Measurements from ENCODE around the gene DIPK1A.

Gene DIPK1A

DNA sequence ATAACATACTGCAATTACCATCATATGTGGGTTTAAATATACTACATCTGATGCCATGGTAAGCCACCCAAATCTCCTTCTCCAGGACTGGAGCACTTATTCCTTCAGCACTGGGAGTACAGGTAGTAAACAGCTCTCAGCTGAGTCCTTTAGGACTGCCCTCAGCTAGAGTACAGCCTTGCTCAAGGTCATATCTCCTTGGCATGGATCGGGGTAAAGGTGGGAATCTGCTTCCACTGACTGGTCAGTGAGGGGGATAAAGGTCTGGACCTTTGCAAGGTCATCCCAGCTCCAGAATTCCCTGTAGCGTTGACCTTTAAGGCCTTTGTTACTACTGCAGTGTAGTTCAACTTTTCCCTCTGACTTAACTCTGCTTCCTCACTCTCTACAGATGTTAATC is 90.7 kb downstream of the DIPK1A start:
- DNase-seq, result no peak

DNA sequence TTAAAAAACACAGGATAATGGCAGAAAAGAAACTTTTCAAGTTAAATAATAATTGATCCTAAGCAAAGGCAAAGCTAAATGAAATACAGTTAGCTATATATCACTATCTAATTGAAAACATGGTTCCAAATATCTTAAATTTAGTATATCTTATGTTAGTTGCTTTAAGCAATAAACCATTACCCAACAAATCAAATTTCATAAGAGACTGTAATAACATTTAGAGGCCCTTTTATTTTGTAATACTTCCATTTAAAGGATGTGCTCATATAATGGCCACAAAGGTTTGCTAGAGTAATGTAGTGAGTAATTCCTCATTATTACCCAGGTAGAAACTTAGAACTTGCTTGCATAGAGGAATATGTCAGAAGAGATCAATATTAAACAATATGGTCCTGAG is 97.1 kb downstream of the DIPK1A start:
- DNase-seq, result no peak

DNA sequence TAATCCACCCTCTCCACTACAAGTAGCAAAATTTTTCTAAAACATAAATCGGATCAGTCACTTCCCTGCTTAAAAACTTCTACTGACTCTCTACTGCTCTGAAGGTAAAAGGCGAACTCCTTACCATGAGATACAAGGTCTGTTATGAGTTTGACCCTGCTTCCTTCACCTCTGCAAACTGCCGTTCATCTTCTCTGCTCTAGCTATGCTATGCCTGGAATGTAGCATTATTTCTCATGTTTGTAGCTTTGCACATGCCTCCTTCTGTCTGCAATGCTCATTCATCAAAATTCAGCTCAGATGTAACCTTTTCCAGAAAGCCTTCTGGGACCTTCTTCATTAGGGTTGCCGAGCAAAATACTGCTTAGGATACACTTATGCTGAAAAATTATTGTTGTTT is 98.7 kb downstream of the DIPK1A start:
- DNase-seq, result no peak

DNA sequence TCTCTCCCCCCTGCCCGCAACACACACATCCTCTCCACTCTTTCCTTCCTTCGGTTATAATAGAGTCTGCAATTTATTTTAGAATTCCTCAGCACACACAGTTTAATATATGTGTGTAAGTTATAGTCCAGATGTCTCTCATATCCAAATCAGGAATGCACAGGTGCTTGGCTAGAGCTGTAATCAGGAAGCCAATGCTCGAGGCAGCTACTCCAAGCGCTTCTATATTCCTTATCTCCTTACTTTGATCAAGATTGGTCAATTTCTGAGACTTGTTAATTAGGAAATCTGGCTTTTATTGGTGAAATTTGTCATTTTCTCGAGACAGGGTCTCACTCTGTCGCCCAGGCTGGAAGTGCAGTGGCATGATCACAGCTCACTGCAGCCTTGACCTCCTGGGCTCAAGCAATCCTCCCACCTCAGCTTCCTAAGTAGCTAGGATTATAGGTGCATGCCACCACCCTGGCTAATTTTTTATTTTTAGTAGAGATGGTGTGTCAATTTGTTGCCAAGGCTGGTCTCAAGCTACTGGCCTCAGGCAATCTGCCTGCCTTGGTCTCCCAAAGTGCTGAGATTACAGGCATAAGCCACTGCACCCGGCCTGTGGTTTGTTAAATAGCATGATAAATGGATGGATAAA is 101.7 kb downstream of the DIPK1A start:
- no peak for DNase-seq

DNA sequence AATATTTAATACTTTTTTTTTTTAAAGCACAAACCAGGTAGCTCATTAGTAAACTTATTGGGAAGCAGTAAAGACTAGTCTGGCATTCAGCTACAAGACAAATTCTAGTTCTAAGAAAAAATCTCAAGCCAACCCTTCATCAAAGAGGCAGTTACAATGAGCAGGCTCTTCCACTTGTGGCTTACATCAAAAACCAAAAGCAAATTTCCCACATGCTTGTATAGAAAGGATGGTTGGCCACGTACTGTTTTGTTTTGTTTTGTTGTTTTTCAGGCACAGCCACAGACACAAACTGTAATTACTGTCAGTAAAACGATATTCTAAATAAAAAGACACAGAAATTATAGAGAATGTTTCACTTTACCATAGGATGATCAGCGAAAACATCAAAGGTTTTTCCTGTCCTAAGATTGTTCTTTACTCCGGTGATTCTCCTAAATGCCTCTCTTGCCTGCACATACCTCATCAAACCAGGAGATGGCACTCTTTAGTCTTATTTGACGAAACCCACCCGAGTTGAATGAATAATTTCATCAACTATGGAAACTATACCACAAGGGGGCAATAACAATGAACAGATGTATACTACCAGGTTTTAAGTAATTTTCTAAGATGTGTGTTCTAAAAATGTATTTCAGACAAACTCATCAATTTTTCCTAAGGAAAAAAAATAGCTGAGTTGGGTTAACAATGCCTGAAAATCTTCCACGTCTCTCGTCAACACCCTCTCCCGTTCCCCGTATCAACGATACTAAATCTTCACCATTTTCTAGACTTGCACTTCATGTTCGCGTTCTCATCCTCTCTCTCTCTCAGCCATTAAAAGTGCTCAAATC is 102.5 kb downstream of the DIPK1A start:
- DNase-seq, result no peak

DNA sequence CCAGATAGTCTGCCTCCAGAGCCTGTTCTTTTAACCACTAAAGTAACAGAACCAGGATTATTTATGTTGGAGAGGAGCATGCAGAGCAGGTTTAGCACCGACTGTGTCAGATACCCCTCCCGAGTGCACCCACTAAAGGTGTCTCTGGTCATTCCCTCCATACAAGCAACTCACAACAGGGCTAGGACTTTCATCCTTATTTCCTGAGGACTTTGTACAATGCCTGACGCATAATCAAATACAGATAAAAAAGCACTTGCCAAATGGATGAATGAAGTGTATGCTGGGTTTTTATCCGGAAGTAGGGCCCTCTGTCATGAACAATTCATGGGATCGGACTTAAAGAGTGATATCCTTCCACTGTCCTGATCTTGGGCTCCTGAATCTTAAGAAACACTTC is 103.4 kb downstream of the DIPK1A start:
- DNase-seq, result no peak

DNA sequence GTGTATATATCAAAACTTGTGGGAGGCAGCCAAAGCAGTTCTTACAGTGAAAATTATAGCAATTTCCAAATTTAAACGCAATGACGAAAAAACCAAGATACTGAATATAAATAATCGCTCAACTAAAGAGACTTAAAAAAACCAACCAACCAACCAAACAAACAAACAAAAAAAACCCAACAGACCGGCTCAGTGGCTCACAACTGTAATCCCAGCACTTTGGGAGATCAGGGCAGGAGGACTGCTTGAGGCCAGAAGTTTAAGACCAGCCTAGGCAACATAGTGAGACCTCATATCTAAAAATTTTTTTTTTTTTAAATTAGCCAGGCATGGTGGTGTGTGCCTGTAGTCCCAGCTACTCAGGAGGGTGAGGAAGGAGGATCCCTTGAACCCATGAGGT is 106.0 kb downstream of the DIPK1A start:
- no peak for DNase-seq

DNA sequence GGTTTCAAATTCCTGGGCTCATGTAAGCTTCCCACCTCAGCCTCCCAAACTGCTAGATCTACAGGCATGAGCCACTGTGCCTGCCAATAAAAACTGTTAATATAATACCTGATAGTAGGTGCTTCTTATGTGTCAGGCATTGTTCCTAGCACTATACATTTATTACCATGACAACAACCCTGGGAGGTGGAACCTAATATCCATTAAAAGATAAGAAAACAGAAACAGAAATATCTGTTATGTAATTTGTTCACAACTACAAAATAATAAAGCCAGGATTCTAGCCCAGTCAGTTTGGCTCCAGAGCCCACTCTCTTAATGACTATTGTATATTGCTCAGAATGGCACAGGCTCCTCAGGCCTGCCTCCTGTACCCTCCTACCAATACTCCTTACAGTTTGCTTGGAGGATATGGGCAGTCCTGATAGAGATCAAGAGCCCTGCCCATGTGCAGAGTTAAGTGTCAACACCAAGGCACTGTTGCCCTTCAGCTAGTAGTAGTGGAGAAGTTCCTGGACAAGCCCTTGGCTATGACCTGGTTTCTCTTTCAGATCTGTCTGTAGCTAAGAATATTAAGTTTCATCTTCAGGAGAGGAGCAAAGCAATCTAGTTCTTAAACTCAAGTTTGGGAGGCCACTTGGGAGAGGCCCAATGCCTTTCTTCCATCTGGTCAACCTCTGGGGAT is 107.0 kb downstream of the DIPK1A start:
- no peak for DNase-seq

DNA sequence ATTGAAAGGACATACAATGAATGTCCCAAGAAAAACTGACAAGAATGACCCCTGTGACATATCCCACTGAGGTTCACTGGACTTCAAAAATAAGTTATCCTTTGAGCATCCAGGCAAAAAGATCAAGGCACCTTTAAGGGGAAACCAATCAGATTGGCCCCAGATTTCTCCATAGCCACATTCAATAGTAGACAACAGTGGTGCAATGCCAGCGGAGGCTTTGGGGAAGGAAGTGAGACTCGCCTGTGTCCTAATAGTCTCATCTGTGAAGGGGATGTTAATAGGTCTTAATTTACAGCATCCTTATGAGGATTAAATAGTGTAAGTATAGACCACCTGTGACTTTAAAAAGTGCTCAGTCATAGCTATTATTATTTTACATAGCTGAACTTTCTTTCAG is 108.0 kb downstream of the DIPK1A start:
- no peak for DNase-seq

DNA sequence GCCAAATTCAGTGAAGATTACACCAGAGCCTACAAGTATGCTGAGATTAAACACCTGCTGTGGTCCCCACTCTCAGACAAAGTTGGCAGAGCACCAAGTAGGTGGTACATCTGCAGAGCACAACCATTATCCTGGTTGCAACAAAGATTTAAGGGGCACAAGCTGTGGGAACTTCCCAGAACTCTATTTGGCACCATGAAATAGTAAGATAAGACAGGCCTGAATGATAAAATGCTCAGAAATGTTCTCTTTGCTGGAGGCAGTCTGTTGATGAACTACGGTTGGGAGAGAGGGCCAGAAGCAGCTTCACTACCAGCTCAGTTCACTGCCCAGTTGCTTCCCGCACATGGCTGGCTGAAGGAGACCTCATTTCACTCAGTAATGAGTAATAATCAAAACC is 109.5 kb downstream of the DIPK1A start:
- no peak for DNase-seq

DNA sequence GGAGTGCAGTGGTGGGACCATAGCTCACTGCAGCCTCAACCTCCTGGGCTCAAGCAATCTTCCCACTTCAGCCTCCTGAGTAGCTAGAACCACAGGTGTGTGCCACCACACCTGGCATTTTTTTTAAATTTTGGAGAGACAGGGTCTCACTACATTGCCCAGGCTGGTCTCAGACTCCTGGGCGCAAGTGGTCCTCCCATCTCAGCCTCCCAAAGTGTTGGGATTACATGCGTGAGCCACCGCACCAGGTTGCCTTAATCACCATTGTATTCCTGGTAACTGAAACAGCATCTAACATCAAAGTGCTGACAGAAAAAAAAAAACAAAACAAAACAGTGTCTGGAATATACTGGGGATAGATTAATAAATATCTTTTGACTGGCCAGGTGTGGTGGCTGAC is 111.2 kb downstream of the DIPK1A start:
- no peak for DNase-seq

DNA sequence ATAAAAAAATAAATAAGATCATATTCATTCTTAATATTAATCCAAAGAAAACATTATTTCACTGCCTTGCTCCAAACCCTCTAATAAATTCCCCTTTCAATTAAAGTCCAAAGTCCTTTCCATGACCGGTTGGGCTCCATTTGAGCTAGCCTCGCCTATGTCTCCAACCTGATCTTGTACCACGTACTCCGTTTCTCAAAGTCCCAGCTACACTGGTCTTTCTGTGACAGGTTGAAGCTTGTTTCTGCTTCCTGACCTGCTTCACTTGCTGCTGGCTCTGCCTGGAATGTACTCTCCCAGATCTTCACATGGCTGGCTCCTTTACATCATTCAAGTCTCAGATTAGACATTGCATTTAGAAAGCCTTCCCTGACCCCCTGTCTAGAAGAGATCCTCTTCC is 113.1 kb downstream of the DIPK1A start:
- DNase-seq, result no peak

DNA sequence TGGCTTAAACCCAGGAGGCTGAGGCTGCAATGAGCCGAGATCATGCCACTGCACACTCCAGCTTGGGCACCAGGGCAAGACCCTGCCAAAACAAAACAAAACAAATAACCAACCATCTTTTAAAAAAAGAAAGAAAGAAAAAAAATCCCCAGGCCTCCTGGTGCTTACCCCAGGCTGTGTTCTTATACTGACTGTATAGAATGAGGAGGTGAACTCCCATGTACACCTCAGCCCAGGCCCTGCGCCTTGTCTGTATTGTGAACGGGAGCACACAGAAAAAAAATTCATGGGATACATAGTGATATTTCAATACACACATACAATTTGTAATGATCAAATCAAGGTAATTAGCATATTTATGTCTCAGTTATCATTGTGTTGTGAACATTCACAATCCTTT is 115.4 kb downstream of the DIPK1A start:
- DNase-seq, result no peak

DNA sequence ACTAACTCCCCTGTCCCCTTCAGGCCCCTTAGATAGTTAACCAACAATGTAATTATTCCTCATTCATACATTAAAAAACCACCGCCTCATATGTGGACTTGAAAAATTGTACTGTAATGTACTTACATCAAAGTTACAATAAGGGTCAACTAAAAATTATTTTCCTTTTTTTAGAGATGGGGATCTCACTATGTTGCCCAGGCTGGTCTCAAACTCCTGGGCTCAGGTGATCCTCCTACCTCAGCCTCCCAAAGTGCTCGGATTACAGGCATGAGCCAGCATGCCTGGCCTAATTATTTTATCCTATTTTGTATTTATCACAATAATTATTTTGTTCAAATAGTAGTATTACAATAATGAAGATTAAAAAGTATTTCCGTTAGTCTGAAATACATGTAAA is 116.8 kb downstream of the DIPK1A start:
- DNase-seq, result no peak

DNA sequence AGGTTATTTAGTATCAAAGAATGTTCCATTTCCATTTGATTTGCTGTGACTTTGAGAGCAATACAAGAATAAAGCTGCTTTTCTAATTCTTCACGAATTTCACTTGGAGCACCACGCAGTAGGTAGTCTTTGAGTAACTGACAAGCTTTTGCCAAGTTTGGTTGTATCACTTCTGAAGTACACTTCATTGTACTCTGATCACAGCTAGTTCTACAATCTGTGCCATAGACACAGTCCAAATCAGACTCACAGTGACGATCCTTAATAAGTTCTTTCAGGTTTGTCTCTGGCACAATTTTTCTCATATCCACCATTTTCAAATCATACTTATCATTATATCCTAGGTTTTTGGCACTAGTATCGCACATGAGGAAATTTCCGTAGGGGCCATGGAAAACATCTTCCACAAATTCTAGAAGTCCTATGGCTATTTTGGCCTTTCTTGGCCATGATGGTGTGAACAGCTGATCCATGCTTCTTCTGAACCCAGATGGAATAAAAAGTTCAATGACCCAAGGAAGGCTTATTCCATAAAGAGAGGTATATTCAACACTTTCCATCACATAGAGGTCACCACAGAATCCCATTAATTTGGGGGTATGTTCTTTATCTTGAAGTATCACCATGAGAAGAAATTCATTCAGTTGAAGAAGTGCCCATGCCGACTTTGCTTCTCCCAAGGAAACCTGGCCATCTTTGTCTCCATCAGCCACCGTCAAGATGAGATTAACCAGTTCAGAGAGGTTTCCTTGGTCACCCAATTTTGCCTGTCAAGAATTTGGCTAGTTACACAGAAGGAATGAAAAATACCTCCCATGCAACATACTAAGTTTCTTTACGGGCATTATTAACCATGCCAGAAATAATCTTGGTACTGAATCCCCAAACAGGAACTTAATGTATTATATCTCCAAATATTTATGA is 117.6 kb downstream of the DIPK1A start:
- DNase-seq, result no peak

DNA sequence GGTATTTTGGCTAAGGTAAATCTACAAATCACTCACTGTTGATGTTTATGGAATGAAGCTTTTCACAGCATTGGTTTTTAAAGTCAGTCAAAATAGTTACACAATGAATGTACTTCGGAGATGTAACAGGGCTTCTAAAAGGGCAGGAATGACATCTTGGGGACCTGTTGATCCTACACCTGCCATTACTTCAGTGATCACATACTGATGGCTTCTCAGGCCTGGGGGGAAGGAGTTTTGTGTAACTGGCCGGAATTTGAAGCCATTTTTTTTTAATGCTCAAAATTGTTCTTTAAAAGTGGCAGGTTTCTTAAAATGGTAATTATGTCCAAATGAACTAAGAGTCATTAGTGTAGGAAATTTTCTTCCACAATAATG is 118.2 kb downstream of the DIPK1A start:
- DNase-seq, result no peak

DNA sequence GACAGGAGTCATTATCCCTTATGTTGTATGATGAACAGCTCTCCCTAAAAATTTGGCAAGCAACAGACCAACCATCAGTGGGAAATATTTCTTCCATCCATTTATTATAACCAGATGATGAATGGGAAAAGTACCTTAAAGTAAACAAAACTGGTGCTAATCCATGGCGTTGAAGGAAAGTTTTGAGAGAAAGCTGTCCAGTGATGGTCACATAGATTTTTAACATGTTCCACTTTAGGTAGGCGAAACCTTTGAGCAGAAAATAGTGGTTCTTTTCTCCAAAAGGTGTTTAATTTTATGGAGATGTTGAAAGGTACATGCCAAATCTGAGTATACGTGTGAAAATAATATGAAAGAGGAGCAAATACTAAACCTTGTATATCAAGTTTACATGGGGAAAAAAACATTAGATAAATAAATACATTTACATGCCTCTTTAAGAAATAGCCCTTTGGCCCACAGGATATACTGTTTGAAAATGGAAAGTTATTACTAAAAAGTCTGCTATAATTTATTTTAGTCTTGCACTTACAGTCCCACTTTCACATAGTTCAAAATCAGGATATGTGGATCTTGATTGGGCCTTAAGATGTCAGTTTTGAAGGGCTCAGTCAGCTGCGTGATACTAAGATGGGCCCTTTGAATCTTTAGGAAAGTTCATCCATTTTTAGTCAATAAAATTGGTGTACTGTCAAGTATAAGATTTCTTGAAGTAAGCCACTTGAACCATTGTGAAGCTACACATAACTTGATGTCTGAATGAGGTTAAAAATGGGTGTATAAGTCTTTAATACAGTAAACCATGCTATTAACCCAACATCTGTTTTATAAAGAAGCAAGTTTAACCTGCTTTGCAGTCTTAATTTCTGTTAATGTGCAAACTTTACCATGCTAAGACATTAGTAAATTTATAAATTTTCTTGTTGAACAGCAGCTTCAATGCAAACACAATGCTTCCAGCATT is 118.9 kb downstream of the DIPK1A start:
- no peak for DNase-seq

DNA sequence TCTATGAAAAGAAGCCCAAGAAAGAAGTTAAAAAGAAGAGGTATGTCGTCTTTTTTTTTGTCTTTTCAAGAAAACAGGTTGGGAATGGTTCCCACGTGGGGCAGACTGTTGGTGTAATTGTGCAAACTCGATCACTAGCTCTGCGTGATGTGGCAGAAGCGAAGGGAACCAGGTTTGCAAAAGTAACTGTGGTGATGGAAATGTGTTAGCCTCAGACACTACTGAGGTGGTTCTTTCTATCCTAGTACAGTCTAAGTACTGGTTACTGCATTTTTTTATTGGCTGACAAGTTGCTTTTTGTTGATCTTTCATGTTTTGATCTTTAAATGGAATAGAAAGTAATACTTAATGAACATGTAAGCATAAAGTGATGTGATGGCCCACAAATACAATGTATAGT is 120.7 kb downstream of the DIPK1A start:
- DNase-seq, result no peak

DNA sequence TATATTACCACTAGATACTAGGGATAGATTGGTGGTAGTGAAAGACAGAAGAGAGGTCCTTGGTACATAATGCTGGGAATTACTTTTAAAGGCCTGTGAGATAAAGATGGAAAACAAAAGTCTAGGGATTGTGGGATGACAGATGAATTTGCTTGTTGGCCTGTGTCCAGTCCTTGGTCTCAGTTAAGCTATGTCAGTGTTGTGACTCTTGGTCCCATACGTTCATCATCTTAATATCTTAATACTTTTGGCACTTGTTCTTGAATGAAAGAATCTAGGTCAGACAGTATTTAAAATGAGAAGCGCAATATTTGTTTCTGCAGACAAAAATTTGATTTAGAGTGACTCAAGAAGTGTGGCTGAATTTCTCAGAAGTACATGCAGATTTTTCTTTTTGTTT is 121.8 kb downstream of the DIPK1A start:
- DNase-seq, result no peak

DNA sequence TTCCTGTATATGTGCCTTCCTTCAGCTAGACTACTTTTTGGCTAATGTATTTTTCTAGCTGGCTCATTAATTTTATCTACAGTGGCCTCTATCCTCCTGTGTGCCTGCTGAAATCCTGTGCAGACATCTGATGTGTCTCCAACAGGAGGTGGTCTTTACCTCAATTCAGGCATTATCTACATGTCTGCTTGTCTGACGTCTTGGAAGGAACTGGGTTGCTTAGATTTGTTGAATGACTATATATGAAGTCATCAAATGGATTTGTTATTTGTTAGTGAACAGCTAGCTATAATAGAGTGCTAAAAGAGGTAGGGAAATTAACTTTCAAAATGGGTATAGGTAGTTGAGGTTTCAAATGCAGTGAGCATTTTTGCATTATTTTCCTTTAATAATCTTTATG is 122.7 kb downstream of the DIPK1A start:
- no peak for DNase-seq

DNA sequence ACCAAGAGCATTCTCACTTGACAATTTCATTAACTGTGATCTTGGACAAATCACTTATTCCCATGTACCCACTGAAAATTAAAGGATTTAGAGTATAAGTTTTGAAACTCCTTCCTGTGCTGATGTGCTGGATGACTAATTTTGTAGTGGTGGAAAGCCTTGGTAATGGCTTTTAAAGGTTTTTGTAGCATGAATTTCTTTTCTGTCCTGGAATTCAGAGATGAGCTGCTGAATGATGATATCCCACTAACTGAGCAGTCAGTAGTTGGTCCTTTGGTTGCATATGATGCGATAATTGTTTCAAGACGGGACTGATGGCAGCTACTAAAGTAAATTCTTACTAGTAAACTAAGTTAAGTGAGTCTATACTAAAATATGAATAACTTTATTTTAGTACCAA is 124.2 kb downstream of the DIPK1A start:
- no peak for DNase-seq

DNA sequence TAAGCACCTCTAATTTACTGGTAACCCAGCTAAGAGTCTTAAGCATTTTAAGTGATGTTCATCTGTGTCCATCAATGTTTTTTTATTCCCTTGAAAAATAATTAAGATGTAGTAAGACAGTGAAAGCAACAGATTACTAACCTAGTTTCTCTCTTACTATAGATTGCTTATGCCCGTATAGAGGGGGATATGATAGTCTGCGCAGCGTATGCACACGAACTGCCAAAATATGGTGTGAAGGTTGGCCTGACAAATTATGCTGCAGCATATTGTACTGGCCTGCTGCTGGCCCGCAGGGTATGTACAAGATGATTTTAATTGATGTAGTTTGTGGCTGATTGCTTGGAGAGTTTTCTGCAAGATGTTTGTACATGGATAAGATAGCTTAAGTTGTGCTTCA is 126.6 kb downstream of the DIPK1A start:
- DNase-seq, result no peak

Data from NK-92 treated with Interleukin-12 subunit alpha and Interleukin-12 subunit beta, amount 100 ng/mL, for 24 hours (cell line).